NCI-H2196 (cell line): ENCODE measurements around the gene KIF3B.

Source experiments
- DNase-seq: peaks from one replicate; lab custom pipeline; 2025; ENCODE audit not compliant: unreplicated experiment; lab: John Stamatoyannopoulos, UW

Gene KIF3B

DNA sequence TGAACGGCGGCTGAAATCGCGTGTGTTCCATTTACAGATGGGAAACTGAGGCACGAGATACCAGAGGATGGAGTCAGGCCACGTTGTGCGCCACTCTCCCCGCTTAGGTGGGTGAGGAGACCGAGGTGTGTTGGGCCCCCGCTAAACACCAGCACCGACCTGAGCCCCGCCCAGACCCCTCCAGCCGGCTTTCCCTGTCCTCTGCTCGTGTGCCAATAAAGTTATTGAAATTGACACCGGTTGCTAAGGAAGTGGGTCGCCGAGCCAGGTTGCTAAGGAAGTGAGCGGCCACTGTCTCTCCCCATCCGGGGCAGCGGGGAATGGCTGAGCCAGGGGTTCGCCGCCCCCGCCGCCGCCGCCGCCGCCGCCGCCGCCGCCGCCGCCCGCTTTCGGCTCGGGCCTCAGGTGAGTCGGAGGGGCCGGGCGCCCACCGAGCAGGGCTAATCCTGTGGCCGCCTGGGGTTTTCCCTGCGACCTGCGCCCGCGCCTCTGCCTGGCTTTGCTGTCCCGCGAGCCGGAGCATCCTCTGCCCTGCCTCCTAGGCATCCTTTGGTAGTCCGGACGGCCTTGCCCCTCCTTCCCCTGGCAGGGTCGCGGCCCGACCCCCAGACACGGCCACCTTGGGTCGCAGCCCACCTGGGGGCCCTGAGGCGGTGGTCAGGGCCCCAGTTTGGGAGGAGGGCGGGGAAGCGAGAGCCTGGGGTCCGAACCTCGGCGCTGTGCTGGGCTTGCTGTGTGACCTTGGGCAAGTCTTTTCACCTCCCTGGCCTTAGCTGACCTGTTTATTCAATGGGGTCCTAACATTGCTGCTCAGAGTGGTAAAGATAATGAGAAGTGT, at the start of gene KIF3B:
Gene KIF3B, plus strand, starts transcription at position 291 of the 838 bp plus-strand sequence. CDS start 32,127 bp downstream, outside the sequence.
- DNase-seq, result peak; percentile 80

DNA sequence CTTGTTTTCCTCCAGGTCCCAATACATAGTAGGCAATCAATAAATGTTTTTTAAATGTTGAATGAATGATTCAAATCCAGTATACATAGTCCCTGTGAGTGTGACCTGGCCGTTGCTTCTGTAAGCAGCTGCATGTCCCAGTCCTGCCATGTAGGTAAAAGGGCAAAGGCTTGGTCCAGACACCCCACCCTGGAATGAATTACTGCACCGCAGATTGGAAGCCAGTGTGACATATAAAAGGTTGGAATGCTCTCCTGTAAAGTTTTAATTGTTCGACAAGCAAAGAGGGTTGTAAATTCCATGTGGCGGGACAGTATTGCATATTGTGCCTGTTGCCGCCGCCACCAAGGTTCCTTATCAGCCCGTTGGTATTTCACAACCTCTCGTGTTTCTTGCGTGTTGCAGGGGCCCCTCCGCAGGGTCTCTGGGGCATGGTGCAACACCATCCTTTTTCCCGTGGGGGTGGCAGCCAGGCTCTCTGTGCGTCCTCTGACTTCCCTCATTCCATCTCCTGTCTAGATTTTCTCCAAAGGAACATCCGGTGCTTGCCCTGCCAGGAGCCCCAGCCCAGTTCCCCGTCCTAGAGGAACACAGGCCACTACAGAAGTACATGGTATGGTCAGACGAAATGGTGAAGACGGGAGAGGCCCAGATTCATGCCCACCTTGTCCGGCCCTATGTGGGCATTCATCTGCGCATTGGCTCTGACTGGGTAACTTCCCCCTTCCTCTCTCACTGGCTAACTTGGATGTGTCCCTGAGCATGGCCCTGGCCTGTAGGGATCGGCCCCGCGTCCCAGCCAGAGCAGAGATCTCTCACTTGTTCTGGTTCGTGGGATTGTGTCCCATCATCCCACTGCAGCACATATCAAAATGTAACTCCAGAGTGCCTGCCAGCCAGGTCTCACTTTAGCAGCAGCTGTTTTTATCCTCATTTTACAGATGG, 49.4 kb upstream of the KIF3B start:
- no peak for DNase-seq

- DNase-seq, result no peak
These were observed 48.2 kb upstream of the KIF3B start for GRCh38 chr20:32229251-32229747.

DNA sequence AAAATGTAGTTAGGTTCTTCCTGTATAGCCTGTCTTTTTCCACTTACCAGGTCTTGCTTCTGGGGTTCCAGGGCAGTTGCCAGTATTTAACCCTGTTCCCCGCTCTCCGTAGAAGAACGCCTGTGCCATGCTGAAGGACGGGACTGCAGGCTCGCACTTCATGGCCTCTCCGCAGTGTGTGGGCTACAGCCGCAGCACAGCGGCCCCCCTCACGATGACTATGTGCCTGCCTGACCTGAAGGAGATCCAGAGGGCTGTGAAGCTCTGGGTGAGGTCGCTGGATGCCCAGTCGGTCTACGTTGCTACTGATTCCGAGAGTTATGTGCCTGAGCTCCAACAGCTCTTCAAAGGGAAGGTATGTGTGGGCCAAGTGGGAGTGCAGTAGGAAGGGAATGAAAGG, 46.7 kb upstream of the KIF3B start:
- no peak for DNase-seq

- DNase-seq, result no peak
These were observed 46.2 kb upstream of the KIF3B start for GRCh38 chr20:32231245-32231644.

DNA sequence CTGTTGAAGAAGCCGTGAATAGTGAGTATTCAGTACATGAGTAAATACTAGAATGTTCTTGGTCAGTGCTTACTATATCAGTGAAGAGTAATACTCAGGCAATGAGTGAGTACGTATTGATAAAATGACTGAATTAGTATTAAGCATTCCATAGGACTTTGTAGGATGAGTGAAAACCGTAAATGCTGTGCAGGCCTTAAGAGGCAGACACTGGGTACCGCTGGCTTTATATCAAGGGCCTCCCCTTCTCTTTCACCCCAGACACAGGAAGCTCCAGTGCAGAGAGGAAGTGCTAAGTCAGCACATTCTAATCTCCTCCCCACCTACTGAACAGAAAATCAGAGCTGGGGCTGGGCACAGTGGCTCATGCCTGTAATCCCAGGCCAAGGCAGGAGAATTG, 45.6 kb upstream of the KIF3B start:
- no peak for DNase-seq

DNA sequence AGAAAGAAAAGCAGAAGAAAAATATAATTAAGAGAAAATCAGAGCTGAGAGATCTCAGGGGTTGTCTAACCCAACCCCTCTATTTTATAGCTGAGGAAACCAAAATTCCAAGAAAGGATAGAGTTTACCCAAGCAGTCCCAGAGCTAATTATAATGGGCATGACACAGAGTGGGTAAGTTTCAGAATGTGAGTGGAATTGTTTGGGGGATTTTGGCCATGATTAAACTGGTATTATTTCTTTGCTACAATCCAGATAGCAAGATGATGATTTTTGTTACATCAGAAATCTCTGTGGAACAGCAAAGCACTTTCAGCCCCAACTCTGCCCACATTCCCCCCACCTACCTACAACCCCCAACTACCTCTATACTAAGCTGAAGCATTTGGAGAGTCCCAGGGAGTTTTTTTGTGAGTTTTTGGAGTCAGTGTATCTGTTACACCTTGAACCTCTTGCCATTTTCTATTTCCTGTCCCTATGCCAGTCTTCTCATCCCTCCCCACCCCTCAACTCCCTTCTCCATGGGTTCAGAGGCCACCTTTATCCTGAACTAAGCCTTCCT, 45.0 kb upstream of the KIF3B start:
- no peak for DNase-seq

DNA sequence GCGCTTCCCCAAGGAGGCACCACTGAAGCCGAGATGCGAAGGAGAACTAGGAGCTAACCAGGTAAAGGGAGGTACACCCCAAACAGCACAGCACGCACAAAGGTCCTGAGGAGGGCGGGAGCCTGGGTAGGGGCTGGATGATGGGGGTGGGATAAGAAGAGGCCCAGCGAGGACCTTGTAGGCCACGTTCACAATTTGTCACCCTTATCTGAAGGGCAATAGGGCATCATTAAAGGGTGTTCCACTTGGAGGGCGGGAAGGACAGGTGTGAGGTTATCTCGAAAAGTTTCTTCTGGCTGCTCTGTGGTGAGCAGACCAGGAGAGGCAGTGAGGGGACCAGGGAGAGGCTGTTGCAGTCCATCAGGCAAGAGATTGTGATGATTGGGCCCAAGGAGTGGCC, 44.2 kb upstream of the KIF3B start:
- DNase-seq, result no peak

DNA sequence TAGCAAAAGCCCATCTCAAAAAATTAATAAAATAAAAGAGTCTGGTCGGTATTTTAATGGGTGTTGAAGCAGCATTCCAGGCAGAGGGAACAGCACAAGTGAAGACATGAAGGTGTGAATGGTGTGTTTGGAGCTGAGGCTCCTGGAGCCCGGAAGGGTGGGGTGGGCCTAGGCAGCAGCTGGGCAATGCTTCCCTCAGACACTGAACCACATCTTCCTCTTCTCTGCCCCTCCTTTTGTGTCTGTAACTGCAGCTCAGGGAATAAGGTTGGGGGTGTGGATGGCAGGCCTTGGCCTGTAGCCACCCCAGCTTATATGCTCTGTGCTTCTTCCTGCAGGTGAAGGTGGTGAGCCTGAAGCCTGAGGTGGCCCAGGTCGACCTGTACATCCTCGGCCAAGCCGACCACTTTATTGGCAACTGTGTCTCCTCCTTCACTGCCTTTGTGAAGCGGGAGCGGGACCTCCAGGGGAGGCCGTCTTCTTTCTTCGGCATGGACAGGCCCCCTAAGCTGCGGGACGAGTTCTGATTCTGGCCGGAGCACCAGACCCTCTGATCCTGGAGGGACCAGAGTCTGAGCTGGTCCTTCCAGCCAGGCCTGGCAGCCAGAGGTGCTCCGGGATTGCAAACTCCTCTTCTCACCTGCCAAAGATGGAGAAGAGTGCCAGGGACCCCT, 43.2 kb upstream of the KIF3B start:
- no peak for DNase-seq

DNA sequence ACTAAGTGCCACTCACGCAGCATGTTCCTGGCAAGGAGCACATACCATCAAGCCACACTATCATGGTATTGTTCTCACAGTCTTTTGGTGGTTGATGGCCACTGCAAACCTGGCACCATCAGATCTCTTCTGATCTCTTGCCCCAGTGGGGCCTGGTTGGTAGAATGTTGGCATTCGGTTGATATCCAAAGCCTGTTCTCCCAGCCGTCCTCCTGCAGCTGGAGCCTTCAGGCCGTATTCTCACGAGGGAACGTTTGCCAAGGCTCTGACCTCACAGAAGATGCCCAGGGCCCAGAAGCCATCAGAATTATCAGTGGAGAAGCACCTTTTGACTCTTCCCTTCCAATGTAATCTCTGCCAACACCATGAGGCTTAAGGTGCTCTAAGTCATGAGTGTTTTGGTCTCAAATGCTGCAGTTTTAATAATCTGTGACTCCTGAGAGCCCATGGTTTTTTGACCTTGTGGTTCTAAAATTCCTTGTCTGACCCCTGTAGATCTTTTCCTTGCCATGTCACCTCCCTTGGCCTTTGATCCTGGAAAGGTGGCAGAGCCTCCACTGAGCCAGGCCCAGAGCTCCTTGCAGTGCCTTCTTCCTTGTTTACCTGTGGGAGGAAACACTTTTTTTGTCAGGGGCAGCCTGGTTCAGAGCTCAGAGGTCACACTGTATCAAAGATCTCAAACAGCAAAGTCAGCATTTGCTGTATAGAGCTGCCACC, 42.0 kb upstream of the KIF3B start:
- no peak for DNase-seq

DNA sequence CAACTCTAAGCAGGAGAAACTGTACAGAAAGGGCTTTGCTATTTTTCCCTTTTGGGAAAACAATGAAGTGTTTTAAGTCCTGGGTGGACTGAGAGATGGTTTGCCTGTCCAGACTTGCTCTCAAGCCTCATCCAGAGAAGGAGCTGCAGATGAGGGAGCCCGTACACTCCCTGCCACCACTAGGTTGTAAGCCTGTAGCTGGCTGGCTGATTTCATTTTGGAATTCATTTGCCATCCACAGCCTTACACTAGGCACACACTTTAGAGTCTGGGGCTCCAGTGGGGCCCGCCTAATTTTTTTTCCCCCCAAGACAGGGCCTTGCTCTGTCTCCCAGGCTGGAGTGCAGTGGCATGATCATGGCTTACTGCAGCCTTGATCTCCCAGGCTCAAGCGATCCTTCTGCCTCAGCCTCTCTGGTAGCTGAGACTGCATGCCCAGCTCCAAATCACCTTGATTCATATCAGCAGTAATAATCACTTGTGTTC, 41.4 kb upstream of the KIF3B start:
- DNase-seq, result no peak

DNA sequence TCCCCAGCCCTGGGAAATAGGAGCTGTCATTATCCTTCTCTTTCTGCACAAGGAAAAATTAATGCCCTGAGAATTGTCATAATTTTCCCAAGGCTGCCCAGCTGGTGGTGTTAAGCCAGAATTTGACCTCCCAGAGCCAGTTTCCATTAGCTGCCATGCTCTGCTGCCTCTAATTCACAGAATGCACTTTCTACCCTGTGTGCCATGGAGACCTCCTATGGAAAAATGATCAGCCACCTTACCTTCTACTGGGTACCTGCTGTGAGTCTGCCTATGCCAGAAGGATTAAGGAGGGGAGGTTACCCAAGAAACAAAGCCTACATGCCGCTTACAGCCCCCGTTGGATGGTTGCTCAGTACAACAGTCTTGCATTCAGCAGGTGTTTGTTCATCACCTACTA, 40.6 kb upstream of the KIF3B start:
- DNase-seq, result no peak

DNA sequence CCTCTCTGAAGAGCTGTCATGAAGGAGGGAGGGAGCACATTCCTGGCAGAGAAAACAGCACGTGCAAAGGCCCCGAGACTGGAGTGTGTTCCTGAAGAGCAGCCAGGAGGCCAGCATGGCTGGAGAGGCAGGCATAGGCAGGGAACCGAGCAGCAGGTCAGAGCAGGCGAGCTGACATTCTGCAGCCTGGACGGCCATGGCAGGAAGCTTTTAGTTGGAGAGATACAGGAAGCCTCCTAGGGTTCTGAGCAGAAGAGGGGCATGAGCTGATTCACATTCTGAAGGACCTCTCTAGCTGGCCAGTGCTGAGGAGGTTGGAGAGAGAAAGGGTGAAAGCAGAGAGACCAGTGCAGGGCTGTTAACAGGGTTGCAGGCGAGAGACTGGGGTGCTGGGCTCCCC, 40.0 kb upstream of the KIF3B start:
- DNase-seq, result no peak

DNA sequence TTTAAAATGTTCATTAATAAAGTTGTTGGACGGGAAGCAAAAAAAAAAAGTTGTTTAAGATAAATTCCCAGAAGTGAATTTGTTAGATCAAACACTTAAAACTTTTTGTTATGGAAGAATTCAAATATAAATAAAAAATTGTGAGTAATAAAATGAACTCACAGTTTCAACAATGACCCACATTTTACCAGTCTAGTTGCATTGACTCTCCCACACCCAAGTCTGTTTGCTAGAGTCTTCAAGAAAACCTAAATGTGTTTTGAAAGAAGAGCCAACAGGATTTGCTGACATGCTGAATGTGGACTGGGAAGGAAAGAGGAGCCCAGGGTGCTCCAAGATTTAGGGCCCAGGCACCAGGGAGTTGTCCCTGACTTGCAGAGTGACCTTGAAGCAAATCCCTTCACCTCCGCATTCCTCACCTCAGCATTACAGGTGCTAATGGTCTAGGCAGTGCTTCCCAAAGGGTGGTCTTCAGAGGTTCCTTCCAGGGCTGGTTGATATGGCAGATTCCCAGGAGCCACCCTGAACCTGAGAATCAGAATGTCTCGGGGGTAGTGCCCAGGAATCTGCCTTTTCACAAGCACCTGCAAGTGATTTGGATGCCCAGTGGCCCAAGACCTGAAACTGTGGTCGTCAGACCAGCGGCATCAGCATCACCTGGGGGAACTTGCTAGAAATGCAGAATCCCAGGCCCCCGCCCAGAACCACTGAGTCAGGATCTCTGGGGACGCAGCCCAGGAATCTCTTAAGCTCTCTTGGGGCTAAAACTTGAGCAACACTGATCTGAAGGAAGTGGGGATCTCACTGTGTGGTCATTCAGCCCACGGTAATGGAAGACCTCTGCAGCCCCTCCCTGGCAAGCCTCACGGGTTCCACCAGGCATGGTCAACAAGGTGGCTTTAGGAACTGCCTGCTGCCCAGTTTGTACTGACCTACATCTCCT, 38.7 kb upstream of the KIF3B start:
- DNase-seq, result no peak

- DNase-seq, result no peak
These were observed 37.2 kb upstream of the KIF3B start for GRCh38 chr20:32240205-32240604.

- DNase-seq, result no peak
These were observed 35.6 kb upstream of the KIF3B start for GRCh38 chr20:32241807-32242206.

GRCh38 chr20:32244150-32244823, 33.2 kb upstream of the KIF3B start:
- no peak for DNase-seq

- DNase-seq, result no peak
These were observed 32.5 kb upstream of the KIF3B start for GRCh38 chr20:32244959-32245358.
